NCI-H748 treated with DMSO at 0.1 percent for 48 hours (cell line): ENCODE results near the gene HS6ST3.
"Not testable (repeated sequence)": the region's sequence is repeated elsewhere in the genome, so short reads cannot be mapped to it uniquely, and the experiment has no call there.

Experiments
- DNase-seq: peaks from one replicate; lab custom pipeline; 2025; lab: John Stamatoyannopoulos, UW

Gene HS6ST3

DNA sequence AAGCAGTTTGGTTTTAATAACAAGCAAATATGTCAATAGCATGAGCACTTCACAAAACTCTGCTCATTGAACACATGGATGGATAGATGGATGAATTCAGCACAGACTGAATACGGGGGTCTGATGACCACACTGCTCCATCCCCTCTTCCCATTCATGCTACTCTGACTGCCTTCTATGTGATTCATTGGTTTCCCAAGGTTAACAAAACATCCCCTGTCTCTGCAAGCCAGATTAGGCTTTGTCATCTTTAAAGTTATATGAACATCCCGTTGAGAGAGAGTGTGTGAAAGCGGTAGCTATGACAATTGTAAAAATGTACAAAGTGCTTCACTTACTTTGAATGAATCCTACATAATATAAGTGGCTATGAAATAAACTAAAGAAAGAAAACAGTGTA lies 651.9 kb downstream of the HS6ST3 start:
- DNase-seq = no peak

DNA sequence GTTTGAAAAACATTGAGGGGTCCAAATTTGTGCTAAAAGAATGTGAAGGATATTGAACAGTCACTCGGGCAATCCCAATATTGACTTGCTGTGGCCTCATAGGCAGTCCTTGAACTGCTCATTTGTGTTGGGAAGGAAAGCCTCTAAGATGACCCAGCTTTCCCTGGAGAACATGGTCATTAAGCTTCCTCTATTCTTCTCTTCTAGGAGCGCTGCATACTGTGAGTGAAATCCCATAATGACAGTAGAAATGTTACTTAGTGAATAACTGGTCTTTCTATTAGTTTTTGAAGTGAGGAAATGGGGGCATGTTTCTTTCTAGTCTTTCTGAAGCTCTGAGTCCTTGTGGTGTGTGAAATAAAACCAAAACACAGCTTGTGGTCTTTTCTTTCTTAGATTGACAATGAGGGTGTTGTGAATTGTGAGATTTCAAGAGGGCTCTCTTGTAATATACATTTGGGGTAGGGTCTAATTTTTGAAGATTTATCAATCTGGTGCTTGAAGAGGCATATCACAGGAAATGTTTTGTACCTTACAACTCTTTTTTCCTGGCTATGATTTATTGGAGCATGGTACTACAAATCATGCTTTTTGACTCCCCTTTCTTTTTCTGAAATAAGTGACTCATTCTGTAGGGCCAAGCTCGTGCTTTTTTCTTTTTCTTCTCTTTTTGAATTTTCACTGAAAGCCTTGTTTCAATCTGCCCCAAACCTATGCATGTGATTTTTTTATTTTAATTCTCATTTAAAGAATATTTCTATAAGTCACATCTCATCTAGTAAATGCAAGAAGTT lies 653.6 kb downstream of the HS6ST3 start:
- no peak for DNase-seq

- DNase-seq = no peak
These were observed 654.7 kb downstream of the HS6ST3 start for GRCh38 chr13:96744367-96745331.

- DNase-seq = no peak
These were observed 657.0 kb downstream of the HS6ST3 start for GRCh38 chr13:96746886-96747285.

DNA sequence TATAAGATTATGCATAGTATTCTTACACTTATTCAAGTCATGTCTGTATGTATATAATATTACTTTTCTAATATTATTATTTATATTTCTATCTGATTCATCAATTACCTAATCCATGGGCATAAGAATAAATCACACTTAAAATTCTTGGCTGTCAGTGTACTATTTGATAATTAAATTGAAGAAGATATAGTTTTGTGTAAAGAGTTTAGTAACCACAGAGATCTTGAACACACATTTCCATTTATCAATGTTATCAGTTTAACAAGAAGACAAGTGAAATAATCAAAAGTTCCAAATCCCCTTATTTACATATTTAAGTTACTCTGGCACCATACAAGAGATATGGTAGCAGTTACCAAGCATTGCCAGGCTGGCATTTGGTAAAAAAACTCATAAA lies 659.9 kb downstream of the HS6ST3 start:
- DNase-seq = no peak

- DNase-seq = no peak
These were observed 661.2 kb downstream of the HS6ST3 start for GRCh38 chr13:96751089-96751488.

DNA sequence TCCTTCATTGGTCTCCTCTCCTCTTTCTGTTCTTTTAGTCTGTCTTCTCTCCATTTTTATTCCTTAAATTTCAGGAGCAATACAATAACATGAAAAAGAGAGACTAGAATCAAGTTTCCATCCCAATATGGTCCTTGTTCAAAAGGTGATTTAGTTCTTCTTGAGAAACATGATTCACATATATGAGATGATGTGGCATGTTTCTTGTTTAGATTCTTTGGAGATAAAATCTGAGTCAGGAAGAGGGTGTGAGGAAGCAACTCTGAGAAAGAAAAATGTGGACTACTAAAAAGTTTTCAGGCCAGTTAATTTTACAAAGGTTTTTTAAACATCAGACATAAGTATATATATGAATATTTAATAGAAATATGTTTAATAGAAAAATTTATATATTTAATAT lies 673.0 kb downstream of the HS6ST3 start:
- no peak for DNase-seq

- DNase-seq = no peak
These were observed 676.4 kb downstream of the HS6ST3 start for GRCh38 chr13:96766306-96766705.

- DNase-seq = no peak
These were observed 678.6 kb downstream of the HS6ST3 start for GRCh38 chr13:96768524-96768923.

DNA sequence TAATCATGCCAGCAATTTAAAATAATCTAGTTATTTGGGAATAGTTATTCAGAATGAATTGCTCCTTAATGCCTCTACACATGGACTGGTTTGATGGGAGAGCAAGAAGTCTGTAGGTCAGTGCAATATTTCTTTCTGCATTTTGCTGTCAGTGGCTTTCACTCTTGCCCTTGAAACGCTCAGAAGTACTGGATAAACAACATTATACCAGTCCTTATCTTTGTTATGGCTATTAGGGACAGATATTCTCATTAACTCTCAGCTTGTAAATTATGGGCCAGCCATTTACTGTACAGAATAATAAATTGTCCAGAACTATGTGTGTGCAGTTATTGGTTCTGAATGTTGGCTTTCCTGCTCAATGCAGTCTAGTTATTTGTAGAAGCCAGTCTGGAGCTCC lies 680.0 kb downstream of the HS6ST3 start:
- DNase-seq = no peak

DNA sequence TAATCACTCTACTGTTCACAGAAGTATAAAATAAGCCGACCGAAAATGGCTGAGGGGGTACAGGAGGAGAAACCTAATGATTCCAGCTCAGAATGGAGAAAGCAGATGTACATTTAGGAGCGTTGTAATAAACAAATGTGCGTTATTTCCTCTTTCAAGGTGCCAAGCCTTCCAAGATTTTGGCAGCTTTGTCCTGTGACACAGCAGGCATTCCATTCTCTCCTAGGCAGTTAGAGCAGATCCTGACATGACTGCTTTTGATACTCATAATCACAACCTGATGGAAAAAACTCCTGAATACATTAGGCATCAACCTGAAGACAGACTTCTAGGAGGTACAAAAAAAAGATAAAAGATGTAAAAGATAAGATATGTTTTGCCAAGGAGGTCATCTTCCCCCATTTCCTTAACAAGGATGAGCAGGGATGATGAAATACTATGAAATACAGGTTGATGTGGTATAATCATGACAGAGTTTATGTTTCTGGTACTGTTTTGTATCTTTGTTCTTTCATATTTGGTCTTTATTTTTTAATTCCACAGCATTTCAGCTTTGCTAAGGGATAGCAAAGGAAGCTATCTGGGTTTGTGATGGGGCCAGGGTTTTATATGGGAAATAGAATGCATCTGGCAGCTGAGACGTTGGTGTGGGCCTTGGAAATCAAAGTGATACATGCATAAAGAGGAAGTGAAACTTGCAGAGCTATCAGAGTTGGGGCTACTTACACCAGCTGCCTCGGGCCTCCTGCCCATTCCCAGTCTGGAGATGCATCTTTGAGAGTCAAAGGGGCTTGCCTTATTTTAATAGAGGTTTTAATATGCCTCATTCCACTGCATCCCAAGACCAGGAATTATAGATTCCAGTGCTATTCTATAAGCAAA lies 681.8 kb downstream of the HS6ST3 start:
- DNase-seq = no peak

DNA sequence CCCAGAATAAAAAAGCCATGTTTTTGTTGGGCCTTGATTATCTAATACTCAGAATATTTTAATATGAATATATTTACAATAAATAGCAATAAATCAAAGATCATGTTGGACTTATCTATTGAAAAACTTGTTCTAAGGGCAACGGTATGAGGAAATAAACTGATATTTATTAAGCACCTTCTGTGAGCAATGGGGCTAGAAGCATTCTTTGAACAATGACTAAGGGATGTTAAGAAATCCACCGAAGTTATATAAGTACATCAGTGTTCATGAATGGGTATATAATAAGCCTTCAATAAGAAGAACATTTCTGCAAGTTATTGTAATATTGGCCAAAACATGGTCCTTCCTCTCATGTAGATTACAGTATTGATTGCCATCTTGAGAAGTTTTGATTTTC lies 682.5 kb downstream of the HS6ST3 start:
- no peak for DNase-seq

DNA sequence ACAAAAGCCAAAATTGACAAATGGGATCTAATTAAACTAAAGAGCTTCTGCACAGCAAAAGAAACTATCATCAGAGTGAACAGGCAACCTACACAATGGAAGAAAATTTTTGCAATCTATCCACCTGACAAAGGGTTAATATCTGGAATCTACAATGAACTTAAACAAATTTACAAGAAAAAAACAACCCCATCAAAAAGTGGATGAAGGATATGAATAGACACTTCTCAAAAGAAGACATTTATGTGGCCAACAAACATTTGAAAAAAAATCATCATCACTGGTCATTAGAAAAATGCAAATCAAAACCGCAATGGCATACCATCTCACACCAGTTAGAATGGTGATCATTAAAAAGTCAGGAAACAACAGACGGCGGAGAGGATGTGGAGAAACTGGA lies 688.4 kb downstream of the HS6ST3 start:
- DNase-seq = not testable (repeated sequence)

DNA sequence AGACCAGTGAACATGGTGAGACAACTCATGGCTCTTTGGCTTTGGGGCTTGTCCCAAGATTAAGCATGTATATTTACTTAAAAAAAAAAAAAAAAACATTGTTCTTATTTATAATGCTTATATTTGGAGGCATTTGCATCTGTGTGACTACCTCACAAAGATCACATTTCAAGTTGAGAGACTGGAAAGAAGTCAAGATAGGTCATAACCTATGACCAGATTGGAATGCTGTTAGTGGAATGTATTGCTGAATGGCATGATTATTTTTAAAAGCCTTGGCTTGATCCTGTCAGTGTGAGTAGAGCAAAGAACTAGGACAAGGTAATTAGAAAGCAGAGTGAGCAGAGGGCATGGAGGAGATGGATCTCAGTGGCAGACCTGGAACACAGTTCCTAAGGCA lies 689.8 kb downstream of the HS6ST3 start:
- no peak for DNase-seq

- DNase-seq = no peak
These were observed 690.2 kb downstream of the HS6ST3 start for GRCh38 chr13:96780105-96780504.

- DNase-seq = no peak
These were observed 691.2 kb downstream of the HS6ST3 start for GRCh38 chr13:96781141-96781540.

GRCh38 chr13:96782186-96782585 lies 692.3 kb downstream of the HS6ST3 start:
- DNase-seq = no peak

DNA sequence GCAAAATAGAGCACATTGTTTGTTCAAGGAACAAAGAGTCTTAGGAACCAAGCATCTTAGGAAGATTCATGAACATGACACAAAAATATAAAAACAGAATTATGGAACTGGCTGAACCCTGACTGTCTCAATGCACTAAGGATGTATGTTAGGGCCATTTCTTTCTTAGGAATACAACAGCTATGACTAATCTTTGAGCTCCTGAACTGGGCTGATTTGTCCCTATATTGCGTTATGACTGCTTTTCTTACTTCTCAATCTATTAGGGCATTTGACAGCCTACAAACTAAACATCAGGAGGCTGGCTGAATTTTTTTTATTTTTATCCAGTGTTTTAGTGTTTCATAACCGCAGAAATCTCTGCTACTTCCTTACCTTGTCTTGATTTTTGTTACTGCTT lies 693.1 kb downstream of the HS6ST3 start:
- no peak for DNase-seq

GRCh38 chr13:96783511-96783910 lies 693.6 kb downstream of the HS6ST3 start:
- DNase-seq = no peak

- no peak for DNase-seq
These were observed 696.1 kb downstream of the HS6ST3 start for GRCh38 chr13:96785986-96786385.

DNA sequence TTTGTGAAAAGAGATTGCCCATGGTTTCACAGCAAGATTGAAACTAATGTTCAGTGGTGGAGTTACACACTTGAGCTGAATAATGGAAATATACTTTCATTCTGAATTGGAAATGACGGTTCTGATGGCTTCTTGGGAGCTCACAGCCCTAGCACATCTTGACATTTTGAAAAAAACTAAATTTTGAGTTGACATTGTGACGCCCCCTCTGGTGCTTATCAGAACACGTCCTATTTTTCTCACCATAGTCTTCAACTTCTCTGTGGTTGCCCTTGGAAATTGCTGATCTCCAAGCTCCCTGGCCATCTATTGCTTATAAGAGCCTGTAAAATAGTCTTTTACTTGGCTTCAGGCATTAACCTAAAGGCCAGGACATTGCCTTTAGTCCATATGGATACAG lies 702.3 kb downstream of the HS6ST3 start:
- no peak for DNase-seq

DNA sequence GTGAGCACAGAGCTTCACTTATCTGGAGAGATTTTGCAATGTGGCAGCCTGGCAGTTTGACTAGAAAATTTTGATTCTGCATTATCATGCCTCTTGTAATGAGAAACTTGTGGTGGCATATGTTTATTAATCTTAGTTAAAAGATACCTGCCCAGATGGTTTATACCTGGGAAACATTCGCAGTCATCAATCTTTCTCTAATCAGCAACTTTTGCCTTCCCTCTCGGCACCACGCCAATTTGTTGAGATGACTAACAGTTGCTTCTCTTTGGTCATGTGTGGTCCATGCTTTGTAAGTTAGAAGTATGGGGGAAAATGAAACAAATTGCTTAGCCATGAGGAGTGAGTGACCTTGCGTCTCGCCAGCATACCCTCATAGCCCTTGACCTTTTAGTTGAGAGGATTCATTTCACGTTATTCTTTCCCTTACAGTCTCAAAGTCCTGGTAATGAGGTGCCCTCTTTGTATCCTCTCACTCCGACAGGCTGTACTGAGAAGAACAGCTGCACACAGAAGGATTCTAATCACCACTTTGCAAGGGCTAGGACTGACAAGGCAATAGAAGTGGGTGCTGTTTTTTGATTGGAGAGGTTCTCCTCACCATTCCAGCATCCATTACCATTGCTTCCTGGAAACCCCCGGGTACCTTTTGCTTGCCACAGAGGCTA lies 703.0 kb downstream of the HS6ST3 start:
- DNase-seq = no peak
